Muscle of arm (tissue), 12 donors: ENCODE results near the gene LRCOL1. TPM values are rescaled to one million over a fixed set of nuclear protein-coding genes. Genes with fewer than 3 reads are reported as not detected.
"Not testable (repeated sequence)": the region's sequence is repeated elsewhere in the genome, so short reads cannot be mapped to it uniquely, and the experiment has no call there.

ENCODE experiments used
- DNase-seq: peaks from one replicate; pipeline ENCODE4 v3.0.0-alpha.2; 2013
- polyA plus RNA-seq, 12 donors: library from polyadenylated mRNA; unstranded; fragments of 120-200 nt; gene quantifications; one replicate each; pipeline ENCODE4 v1.2.1, GENCODE V29; 2013; ENCODE audit not compliant: insufficient read length in 12 of 12

Gene LRCOL1
- polyA plus RNA-seq, 12 donors = 0.24 to 0.52 (median 0.42) TPM; not detected in 5

DNA sequence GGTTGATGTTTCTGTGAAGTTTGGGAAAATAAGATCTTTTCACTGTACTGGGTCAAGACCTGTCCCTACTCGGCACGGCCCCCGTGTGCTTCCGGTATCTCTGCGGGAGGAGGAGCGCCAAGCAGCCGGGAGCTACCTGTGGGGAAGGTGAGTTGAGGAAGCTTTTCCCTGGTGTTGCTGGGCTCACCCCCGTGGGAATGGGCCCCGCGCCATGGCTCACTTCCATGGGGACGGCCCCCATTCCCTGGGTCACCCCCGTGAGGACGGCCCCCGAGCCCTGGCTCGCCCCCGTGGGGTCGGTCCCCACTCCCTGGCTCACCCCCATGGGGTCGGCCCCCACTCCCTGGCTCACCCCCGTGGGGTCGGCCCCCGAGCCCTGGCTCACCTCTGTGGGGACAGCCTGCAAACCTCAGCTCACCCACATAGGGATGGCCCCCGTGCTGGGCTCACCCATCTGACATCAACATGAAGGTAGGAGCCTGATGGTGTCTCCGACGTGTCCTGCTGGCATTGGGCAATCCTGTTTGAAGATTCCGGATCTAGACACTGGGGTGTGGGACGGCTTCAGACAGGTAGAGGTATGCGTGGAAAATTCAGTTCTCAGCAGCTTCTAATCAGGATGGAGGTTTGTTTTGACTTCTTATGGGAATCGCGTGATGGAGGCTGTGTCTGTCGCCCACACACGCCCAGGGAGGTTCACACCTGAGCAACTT is 9.1 kb downstream of the LRCOL1 start:
- DNase-seq = no peak

DNA sequence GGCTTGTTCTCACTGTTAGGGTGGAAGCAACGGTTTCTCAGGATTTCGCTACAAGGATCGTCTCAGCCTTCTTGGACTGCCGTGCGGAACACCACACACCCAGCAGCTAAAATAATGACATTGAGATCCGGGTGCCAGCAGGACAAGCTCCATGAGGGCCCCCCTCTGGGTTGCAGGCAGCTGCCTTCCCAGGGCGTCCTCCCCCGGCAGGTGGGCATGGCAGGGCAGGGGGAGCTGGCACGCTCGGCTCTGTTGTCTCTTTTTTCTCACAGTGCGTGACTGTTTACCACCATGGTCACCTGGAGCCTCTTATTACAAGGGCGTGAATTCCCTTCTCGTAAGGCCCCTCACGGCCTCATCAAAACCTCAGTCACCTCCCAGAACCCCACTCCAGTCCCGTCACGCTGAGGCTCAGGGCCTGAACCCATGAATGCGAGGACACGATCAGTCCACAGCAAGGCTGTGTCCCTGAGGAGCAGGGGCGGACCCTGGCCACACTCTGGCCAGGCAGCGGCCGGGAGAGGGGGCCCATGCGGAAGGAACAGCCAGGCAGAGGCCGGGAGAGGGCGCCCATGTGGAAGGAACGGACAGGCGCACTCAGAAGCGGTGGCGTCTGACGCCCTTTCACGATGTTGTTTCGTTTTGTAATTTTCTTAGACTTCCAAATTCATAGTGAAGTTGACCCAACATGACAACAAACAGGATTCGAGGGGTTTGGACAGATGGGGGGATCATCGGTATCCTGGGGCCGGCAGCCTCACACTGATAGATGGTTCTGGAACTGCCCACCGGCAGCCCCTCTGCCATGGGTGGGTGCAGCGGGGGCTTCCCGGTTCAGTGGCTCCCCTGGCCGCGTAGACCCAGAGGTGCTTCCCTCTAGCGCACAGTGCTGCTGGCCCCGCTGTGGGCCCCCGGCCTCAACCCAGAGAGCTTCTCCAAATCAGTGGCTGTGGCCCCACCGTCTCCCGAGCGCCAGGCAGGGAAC is 10.0 kb downstream of the LRCOL1 start:
- DNase-seq = peak; percentile 79

DNA sequence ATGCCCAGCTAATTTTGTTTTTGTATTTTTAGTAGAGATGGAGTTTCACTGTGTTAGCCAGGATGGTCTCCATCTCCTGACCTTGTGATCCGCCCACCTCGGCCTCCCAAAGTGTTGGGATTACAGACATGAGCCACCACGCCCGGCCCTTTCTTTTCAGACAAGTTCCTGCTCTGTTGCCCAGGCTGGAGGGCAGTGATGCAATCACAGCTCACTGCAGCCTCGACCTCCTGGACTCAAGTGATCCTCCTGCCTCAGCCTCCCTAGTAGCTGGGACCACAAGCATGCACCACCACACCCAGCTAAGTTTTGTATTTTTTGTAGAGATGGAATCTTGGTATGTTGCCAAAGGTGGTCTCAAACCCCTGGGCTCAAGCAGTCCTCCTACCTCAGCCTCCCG is 10.9 kb downstream of the LRCOL1 start:
- not testable (repeated sequence) for DNase-seq

DNA sequence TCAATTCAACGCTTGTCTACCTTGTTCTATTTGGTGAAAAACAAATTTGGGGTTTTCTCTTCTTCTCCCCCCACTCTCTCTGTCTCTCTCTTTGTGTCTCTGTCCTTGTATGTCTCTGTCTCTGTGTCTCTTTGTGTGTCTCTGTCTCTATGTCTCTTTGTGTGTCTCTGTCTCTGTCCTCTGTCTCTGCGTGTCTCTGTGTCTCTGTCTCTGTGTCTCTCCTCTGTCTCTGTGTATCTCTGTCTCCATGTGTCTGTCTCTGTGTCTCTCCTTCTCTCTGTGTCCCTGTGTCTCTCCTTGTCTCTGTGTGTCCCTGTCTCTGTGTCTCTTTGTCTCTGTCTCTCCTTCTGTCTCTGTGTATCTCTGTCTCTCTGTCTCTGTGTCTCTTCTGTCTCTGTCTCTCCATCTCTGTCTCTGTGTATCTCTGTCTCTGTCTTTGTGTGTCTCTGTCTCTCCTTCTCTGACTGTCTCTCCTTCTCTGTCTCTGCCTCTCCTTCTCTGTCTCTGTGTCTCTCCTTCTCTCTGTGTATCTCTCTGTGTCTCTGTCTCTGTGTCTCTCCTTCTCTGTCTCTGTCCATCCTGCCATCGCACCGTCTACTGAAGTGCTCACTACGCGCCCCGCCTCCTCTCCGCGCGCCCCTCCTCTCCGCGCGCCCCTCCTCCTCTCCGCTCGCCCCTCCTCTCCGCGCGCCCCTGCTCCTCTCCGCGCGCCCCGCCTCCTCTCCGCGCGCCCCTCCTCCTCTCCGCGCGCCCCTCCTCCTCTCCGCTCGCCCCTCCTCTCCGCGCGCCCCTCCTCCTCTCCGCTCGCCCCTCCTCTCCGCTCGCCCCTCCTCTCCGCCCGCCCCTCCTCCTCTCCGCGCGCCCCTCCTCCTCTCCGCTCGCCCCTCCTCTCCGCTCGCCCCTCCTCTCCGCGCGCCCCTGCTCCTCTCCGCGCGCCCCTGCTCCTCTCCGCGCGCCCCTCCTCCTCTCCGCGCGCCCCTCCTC is 12.8 kb downstream of the LRCOL1 start:
- no peak for DNase-seq

DNA sequence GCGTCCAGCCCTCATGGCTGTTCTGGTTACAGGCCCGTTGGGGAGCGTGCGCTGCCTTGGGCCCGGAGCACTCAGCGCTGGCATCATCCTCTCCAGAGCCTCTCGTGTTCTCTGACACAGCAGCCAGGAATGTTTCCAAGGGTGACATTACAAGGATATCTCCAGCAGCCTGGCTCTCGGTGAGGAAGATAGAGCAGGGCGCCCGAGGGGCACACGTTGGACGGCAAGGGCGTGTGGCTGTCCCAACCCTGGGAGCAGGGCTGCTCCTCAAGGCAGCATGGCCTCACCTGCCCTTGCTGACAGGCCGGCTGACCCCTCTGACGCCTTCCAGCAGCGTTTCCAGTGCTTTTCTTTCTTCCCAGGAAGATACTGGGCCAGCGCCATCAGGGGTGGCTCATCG is 14.4 kb downstream of the LRCOL1 start:
- no peak for DNase-seq

DNA sequence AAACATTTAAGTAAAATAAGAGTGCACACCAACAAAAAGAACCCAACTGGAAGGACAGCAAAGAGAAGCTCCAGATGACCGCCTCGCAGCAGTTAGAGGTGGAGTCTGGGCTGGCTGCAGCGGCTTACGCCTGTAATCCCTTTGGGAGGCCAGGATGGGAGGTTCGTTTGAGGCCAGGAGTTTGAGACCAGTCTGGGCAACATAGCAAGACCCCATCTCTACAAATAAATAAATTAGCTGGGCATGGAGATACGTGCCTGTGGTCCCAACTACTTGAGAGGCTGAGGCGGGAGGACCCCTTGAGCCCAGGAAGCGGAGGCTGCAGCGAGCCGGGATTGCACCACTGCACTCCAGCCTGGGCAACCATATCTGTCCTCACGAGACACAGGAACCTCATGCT is 15.2 kb downstream of the LRCOL1 start:
- no peak for DNase-seq

DNA sequence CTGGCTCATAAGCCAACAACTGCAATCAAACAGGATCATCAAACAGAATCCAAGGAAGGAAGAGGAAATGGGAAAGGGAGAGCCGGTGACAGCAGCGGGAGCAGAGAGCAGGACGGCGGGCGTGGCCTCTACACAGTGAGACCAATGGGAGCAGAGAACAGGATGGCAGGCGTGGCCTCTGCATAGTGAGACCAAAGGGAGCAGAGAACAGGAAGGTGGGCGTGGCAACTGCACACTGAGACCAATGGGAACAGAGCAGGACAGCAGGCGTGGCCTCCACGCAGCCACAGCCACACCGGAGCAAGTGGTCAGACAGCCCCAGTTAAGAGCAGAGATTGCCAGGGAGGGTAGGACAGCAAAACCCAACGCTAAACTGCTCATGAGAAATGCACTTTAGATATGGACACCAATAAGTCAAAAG is 16.4 kb downstream of the LRCOL1 start:
- DNase-seq = peak; percentile 94

DNA sequence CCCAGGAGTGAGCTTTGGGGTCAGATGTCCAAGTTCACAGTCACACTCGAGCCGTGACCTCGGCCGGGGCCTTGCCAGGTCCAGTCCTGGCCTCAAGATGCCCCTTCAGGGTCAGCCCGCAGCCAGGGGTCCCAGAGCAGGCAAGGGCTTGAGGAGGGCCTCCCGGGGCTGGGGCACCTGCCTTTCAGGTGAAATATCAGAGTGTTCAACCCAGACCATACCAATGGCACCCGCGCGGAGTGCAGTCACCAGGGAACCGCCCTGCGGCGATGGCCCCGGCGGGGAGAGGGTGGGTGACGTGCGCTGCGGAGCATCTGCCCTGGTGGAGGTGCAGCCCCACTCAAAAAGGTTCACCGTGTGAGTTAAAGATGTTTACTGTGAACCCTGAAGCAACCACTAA is 16.9 kb downstream of the LRCOL1 start:
- no peak for DNase-seq

DNA sequence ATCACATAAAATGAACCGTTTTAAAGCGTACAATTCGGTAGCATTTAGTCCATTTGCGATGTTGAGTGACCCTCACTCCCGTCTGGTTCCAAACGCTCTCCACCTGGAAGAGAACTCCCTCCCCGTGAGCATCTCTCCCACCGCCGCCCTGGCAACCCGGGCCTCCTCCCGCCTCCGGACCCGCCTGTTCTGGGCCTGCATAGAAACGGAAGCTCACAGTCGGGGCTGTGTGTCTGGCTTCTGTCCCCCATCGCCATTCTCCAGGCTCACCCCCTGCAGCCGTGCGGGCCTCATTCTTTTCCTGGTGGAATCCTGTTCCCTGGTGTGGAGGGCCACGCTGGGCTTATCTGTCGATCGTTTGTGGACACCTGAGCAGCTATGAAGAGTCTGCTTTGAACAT is 17.3 kb downstream of the LRCOL1 start:
- DNase-seq = no peak

DNA sequence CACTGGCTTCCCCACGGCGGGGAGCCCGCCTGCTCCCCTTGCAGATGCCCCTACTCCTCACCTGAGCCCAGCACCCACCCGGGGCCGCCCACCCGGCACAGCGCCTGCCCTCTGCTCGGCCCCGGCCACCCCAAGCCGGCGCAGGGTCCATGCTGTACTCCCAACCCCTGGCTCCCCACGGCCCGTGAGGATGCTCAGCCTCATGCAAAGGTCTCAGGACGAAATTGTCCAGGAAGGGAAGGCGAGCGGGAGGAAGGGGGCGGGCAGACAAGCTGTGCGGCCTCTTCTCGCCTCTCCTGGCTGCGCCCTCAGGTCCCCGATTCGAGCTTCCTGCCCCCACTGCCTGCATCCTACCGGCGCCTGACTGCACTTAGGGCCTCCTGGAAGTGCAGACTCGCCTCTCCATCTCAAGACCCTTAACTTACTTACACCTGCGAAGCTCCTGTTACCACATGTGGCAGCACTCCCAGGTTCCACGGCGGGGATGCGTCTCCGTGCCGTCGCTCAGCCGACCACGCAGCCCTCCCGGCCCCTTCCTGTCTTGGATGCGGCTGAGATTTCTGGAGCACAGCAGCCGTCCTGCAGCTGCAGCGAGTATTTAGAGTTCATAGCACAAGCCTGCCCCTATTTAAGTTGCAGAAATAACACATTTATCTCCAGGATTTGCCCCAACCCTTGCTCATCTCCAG is 18.0 kb downstream of the LRCOL1 start:
- DNase-seq = no peak

DNA sequence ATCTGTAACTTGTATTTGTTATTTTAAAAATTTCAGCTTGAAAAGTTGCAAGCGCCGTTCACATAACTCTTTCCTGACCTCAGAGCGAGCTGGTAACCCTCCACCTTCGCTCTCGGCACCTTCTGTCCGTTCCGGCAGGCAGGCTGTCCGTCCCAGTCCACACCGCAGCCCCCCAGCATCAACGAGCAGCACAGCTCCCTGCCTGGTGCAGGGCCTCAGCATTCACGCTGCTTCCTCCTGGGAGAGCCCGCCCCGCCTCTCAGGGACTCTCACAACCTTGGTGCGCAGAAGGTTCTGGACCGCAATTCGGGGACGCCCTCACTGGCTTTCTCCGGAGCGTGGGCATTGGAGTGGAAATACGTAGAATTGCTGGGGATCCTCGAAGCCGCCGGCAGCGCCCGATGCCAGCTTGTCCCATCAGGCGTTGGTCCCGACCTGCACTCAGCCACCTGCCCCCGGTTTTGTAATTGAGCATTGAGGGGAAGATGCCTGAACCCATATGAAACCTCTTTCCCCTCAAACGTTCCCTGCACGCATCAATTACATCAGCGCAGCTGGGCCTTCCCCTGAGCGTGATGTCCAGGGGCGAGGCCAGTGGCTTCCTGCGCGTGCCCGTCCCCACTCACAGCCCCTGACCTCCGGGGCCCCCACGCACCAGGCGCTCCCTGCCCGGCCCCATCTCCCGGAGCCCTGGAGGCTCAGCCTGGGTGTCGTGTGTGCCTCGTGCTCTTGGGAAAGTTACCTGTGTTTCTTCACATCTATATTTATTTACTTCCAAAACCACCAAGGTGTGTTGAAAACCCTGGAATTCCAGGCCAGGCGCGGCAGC is 19.1 kb downstream of the LRCOL1 start:
- DNase-seq = no peak

DNA sequence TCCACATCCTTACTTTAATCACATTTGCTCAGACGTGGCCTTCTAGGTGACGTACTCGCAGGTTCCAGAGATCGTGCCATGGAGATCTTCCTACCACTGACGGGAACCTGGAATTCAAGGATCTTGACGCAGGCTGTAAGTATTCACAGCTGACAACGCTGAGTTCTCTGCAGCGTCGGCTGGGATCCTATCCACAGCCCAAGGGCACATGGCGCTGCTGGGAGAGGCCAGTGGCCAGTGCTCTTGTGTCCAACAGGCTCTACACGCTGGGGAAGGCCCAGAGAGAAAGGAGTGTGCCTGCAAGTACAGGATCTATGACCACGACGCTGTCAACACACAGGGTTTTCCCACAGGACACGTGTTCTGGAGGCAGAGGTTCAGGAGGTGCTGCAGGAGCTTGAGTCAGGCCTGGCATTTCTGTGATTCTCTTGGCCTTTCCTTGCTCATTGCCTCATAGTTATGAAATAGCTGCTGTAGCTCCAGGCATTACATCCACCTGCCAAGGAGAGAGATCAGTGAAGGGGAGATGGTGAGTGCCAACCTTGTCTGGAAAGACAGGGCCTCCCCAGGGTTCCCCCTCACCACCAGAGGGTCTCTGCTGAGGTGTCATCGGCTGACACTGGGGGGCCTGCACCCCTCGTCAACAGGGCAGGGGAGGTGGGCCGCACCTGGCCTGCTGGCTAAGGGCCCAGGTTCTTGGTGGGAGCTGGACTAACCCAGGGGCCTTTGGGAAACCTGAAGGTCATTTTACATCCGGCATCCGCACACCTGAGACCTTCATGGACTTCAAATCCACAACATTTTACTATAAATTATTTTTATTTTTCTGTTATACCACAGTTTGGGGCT is 21.3 kb downstream of the LRCOL1 start:
- no peak for DNase-seq

DNA sequence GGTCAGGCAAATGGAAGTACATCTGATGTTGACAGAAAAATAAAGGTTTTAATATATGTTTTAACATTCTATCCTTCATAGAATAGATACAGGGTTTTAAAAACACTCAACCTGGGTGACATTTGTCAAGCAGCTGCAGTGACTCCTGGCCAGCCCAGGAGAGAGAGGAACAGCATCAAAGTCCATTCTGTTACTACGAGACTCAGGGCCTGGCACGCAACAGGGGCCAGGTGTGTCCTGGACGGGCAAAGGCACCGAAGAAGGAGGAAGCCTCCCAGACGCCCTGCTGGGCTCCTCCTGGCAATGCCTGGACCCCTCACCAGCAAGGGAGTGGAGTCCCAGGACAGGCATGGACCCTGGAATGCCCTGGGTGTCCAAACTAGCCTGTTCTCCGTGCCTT is 22.1 kb downstream of the LRCOL1 start:
- no peak for DNase-seq

DNA sequence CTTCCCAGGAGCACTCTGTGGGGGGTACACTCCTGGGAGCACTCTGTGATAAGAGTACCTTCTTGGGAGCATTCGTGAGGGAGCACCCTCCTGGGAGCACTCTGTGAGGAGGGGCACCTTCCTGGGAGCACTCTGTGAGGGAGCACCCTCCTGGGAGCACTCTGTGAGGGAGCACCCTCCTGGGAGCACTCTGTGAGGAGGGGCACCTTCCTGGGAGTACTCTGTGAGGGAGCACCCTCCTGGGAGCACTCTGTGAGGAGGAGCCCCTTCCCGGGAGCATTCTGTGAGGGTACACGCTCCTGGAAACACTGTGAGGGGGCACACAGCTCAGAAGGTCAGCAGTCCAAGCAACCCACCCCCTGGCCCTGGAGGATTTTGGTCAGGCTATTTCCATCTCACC is 22.6 kb downstream of the LRCOL1 start:
- no peak for DNase-seq

DNA sequence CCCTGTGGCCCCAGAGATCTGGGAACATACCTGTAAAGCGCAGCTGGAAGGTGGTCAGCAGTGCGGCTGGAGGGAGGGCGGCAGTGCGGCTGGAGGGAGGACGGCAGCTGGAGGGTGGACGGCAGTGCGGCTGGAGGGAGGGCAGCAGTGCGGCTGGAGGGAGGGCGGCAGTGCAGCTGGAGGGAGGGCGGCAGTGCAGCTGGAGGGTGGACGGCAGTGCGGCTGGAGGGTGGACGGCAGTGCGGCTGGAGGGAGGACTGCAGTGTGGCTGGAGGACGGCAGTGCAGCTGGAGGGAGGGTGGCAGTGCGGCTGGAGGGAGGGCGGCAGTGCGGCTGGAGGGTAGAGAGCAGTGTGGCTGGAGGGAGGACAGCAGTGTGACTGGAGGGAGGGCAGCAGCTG is 23.5 kb downstream of the LRCOL1 start:
- no peak for DNase-seq

DNA sequence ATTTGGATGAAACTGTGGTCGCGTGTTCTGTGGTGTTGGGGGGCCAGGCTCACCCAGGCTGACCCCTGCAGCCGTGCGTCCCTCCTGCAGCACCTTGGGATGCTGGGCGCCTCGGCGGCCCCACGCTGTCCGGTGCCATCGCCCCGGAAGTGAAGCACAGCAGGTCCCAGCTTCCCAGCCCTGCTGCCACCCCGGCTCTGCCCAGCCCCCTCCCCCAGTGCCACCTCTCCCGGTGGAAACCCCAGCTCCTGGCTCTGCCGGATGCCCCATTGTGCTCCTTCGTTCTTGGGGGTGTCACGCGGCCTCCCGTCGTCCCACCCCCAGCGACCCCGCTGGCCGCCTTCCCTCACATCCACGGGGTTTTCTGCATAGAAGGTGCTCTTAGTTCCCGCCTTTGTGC is 25.2 kb downstream of the LRCOL1 start:
- no peak for DNase-seq

DNA sequence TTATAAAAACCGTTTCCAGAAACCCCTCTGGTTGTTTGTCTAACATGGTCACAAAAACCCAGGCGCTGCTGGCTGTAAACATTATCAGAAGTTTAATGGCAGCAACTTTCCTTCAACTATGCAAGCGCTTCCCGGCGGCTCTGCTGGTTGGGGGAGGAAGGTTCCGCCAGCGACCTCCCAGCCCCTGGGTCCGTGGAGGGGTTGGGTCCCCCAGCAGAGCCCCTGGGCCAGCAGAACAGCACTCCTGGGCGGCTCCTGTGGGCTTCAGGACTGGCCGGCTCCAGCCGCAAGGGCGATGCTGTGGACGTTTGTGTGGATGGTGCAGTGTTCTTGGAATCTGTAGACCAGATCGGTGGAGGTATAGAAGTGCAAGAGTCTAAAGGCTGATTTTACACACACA is 26.0 kb downstream of the LRCOL1 start:
- DNase-seq = no peak

DNA sequence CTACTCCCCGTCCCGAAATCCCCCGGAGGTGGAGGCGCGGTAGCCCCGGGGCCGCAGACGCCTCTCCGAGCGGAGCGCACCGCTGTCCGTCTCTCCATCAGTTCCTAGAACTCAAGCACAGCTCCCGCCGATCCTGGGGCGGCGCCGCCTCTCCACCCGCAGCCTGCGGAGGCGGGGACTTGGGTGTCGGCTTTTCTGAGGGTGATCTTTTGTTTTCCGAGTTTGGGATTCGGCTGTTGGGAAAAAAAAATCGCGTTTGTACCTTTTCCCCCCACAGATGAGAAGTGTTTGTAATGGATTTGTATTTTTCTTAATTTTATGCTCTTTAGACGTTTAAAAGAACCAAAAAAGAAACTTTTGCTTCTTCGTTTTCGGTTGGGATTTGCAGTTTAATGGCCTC is 26.6 kb downstream of the LRCOL1 start:
- no peak for DNase-seq

DNA sequence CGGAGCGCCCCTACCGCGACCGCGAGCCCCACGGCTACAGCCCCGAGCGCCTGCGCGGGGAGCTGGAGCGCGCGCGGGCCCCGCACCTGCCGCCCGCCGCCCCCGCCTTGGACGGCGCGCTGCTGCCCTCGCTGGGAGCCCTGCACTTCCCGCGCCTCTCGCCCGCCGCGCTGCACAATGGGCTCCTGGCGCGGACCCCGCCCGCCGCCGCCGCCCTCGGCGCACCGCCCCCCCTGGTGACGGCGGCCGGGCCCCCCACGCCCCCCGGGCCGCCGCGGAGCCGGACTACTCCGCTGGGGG is 27.0 kb downstream of the LRCOL1 start:
- DNase-seq = no peak
